Suppressor macrophage treated with lipopolysaccharide for 4 hours (primary cell): ENCODE measurements around the gene CBX8.

Source experiments
- DNase-seq: peaks from one replicate; pipeline ENCODE4 v3.0.0-alpha.2; 2020

CBX8 gene

DNA sequence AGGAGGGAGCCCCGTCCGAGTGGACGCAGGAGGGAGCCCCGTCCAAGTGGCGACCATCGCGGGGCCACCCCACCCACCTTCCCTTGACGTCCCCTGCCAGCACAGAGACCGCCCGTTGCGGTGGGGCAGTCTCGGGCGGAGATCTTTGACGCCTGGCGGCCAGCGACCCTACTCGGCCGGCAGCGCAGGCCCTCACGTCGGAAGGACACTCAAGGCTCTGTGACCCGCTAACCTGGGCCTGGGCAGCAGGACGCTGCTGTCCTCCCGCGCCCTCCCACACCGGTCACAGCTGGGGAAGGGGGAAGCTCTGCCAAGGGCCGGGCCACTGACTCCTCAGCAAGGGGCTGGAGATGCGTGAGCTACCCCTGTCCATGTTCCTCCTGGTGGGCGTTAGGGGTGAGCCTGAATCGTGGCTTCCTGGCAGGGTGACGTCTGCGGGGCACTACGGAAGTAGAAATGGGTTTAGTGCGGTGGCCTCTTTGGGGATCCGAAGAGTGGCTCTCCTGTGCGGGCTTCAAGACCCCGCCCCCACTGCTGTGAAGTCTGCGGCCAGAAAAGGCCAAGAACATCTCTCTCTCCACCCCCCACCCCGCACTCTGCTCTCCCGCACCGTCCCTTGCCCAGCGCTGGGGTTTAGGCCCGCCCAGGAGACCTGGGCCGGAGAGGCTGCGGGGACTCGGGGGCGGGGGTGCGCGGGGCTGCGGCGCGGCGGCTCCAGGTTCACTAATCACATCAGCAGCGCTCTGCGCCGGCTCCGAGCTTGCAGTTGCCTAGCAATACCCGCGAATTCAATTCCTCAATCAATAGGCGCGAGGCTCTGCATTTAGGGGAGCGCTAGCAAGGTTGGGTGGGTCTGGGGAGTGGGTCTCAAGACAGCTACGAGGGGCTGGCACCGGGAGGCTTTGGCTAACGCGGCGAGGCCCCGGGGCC, 5.8 kb downstream of the CBX8 start:
- DNase-seq, result no peak

DNA sequence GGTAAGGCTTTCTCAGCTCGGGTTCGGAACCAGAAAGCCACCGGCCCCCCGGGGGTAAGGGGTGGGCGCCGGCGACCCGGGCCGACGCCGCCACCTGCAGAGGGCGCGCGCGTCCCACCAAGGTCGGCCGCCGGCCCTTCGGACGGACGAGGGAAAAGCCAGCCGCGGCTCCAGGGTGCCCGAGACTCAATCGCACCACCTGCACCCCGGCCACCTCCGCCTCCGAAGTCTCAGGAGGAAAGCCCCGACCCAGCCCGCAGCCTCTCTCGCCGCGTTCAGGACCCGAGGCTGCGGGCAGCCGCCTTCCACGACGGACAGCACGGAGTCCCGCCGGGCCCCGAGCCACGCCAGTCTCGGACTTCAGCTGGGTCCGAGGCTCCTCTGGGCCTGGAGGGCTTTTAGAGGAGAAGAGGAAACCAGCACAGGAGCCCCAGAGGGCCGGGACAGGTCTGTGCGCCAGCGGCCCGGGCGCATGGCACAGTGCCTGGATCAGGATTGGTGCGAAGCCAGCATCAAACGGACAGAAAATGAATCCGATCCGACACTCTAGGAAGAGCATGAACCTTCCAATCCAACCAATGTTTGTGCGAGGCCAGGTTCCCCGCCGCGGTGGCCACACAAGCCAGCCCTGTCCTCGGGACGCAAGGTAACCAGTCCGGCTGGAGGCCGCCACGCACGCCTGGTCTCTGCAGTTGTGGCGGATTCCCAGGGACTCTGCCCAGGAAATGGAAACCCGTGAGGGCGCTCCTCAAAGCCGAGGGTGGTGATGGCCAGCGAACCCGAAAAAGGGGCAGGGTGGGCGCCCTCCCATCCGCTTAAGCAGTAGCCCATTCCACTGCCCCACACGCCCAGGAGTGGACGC, 6.7 kb downstream of the CBX8 start:
- peak; percentile 67 for DNase-seq

- no peak for DNase-seq
Observed at GRCh38 chr17:79788989-79789942, 7.6 kb downstream of the CBX8 start.

DNA sequence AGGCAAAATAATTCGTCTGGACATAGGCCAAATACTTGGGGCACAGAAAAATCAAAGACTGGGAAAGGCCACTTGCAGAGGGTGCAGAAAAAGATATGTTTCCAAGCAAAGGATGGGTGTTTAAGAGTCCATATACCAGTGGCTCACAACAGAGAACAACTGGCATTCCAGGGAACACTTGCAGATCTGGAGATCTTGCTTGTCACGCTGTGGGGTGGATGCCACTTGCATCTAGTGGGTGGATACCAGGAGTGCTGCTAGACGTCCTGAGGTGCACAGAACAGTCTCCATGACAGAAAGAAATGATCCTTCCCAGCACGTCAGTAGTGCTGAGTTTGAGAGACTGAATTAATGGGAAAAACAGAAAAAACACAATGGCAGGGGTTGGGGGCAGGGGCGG, 8.4 kb downstream of the CBX8 start:
- DNase-seq, result no peak

DNA sequence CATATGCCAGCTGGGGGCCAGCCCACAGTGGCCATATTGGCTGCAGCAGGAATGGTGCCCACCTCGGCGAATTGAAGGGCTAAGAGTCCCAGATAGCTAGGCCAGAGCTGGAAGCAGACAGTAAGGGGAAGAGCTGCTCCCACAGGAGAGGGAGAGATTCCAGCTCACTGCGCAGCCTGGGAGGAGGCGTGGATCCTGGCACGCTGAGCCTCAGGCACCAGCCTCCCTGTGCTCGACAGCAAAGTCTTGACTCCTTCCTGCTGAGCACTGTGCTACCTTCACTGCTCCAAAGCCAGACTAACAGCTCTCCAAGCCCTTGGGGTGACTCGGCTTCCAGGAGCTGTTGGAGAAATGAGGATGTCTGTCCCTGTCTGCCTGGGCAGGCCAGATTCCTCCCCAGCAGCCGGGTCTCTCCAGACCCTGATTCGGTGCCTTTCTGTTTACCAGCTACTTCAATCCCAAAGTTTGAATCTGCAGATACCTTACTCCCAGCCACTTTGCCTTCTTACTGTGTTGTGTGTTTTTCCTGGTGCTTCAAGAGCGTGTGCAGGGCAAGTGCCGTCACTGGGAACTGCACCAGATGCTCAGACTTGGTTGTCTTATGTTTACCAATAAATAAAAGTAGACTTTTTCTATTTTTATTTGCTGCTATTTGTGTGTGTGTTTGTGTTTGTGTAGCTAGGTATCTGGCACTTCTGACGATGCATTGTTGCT, 9.8 kb downstream of the CBX8 start:
- no peak for DNase-seq

DNA sequence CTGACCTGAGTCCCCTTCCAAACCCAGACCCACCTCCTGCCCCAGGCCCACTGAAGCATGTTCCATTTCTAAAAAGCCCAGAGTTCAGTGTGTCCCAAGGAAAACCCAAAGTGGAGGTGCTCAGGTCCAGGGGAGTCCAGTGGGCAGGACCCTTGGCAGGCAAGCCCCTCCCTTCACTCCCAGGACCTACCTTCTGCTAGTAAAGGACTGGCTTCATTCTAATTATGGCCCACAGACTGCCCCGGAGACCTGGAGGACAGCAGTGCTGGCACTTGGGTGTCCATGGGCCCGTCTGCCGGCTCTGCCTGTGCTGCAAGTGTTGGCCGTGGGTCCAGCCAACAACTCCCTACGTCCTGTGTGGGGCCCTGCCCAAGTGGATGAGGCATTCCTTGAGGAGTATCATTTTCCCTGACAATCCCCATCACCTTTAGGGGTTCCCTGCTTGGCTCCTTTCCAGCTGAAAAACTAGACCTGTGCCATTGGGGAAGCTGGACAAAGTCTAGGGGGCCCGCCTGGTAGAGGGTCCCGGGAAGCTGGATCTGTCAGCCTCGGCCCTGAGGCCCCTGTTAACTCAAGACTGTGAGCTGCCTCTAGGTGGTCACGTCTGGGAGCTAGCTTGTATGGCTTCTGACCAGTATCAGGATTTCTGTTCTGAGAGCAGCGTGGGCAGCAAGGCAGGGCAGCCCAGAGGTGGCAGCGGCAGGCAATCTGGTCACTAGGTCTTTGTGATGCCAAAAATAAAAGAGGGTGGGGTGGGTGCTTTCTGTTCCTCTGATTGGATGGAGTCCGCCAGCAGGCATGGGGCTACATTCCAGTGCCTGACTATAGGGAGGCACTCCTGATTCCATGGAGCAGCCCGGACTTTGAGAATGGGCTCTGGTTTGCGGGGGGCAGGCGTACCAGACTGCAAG, 10.7 kb downstream of the CBX8 start:
- no peak for DNase-seq

DNA sequence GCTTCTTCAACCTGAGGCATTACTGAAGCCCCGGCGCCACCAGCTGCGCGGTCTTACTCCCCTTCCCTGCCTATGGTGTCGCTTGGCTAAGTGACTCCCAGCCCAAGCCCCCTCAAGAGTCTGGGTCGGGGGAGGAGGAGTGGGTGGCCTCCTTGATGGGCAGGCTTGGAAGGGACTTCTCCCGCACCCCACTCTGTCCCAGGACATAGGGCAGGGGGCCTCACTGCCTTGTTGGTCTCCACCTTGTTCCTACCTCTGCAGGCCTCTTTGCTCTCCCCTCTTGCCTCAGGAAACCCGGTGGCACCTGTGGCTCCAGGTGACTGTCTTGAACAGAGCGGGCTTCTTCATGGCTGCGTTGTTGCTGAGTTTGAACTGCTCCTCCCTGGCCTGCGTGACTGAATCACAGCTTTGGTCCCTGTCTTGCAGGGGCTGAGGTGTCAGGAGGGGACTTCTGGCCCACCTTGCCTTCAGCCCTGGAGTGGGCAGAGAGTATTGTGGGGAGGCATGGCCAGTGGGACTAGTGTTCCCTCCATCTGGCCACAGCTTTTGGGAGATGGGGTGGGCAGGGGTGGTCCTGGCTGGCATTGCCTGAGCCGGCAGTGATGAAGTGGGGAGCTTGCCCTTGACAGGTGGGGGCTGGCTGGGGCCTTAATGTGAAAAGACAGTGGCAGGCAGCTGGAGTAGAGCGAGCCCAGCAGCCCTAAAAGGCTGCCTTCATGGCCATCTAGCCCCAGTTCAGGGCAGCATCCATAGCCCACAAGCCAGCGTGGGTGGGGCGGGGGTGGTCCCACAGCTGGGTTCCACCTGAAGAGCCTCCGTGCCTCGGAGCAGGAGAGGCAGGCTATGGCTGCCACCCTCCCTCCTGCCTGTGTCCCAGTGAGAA, 11.6 kb downstream of the CBX8 start:
- no peak for DNase-seq

- no peak for DNase-seq
Observed at GRCh38 chr17:79784353-79785016, 12.4 kb downstream of the CBX8 start.

GRCh38 chr17:79783891-79784290, 13.0 kb downstream of the CBX8 start:
- no peak for DNase-seq

- DNase-seq, result no peak
Observed at GRCh38 chr17:79781736-79782575, 14.9 kb downstream of the CBX8 start.

GRCh38 chr17:79781012-79781650, 15.7 kb downstream of the CBX8 start:
- DNase-seq, result no peak

- DNase-seq, result no peak
Observed at GRCh38 chr17:79779661-79780365, 17.1 kb downstream of the CBX8 start.

DNA sequence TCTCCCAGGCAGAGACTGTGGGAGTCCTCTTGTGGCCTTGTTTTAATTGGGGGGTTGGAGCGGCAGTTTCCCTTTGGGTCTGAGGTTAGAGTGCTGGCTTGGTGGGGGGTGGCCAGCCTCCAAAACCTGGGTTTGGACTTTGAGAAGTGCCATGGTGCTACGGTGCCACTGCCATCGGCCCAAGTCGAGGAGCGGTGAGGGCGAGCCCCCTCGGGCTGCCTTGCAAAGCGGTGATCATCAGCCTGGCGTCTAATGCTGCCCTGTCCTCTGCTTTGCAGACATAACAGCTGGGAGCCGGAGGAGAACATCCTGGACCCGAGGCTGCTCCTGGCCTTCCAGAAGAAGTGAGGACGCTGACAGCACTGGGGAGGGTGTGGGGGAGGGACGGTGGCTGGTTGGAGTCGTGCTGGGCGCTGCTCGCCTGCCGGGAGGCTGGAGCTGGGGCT, 17.8 kb downstream of the CBX8 start:
- no peak for DNase-seq

DNA sequence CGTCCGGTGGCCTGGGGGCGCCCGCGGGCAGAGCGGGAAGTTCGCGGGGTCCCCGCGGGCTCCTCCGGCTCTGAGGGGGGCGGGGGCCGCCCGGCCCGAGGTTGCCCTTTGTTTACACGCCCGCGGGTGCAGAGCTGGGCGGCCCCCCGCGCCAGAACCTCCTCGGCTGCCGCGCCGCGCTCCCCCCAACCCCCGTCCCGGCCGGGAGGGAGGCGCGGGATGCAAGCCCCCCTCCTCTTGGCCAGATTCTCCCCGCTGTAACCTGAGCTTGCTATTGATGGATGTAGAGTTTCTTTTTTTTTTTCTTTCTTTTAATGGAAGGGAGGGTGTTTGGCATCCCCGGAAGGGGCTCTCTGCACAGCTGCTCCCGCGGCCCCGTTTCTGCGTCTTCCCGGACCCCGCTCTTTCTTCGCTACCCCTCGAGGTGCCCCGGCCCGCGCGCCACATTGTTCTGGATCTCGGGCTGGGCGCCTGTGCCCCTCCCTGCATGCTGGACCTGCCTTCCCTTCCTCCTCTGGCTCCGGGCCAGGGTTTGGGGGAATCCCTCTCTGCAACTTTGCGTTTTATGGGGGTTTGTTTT, 18.3 kb downstream of the CBX8 start:
- no peak for DNase-seq

GRCh38 chr17:79777894-79778503, 18.9 kb downstream of the CBX8 start, which contains the start of gene CBX2:
Gene CBX2 (plus strand): TSS chr17:79778148. CDS start chr17:79778236, 88 bp downstream.
- peak; percentile 88 for DNase-seq
